ENCODE data around the gene S100A7A. TPM values are rescaled to one million over a fixed set of nuclear protein-coding genes. Genes with fewer than 3 reads are reported as not detected.

The S100A7A gene
- total and polyA plus RNA-seq, 2 donors from 2014 or later, result not detected

GRCh38 chr1:153430561-153430960 is 14.2 kb downstream of the S100A7A start:
- intact Hi-C loops (cut with DNase I), result no loop called here

GRCh38 chr1:153431002-153431401 is 14.7 kb downstream of the S100A7A start:
- TF ChIP-seq, protein P1, sequence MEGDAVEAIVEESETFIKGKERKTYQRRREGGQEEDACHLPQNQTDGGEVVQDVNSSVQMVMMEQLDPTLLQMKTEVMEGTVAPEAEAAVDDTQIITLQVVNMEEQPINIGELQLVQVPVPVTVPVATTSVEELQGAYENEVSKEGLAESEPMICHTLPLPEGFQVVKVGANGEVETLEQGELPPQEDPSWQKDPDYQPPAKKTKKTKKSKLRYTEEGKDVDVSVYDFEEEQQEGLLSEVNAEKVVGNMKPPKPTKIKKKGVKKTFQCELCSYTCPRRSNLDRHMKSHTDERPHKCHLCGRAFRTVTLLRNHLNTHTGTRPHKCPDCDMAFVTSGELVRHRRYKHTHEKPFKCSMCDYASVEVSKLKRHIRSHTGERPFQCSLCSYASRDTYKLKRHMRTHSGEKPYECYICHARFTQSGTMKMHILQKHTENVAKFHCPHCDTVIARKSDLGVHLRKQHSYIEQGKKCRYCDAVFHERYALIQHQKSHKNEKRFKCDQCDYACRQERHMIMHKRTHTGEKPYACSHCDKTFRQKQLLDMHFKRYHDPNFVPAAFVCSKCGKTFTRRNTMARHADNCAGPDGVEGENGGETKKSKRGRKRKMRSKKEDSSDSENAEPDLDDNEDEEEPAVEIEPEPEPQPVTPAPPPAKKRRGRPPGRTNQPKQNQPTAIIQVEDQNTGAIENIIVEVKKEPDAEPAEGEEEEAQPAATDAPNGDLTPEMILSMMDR (IDR thresholded peaks at IDR 0.05; ENCODE audit: borderline replicate concordance, extremely low read depth, insufficient read depth), result no peak
- Histone ChIP-seq H3K9ac (ENCODE audit: low read length in 3 of 3) (no peak overlapping the region), H3K4me3 (ENCODE audit: low read length in 3 of 3) (no peak overlapping the region), H3K36me3 (ENCODE audit: control insufficient read depth in 2 of 3, insufficient read depth in 3 of 3, low read length in 3 of 3) (no peaks in the 10 kb centered on the region), H3K9me3 (ENCODE audit: control insufficient read depth in 2 of 3, insufficient read depth in 1 of 3, low read length in 3 of 3) (no peaks in the 10 kb centered on the region), H3K27ac (ENCODE audit: low read depth in 2 of 2, low read length in 2 of 2) (no peak overlapping the region), H3K4me1 (ENCODE audit: control insufficient read depth in 2 of 3, insufficient read depth in 2 of 3, low read depth in 1 of 3, low read length in 3 of 3) (no peaks in the 10 kb centered on the region), H3K27me3 (ENCODE audit: control insufficient read depth, insufficient read depth, low read length) (no peaks in the 10 kb centered on the region)
- FAIRE-seq (no peak), DNase-seq (no peak)
- intact Hi-C loops (cut with DNase I), result no loop called here

More at GRCh38 chr1:153430561-153430960, 14.2 kb downstream of the S100A7A start:
- no peaks in the 10 kb centered on the region for H3K4me1 ChIP-seq (ENCODE audit: control insufficient read depth in 2 of 3, insufficient read depth in 2 of 3, low read depth in 1 of 3, low read length in 3 of 3)
- H3K9me3 ChIP-seq (ENCODE audit: control insufficient read depth in 2 of 3, insufficient read depth in 1 of 3, low read length in 3 of 3), result no peaks in the 10 kb centered on the region
- DNase-seq (no peak), FAIRE-seq (no peak)
- no peaks in the 10 kb centered on the region for H3K36me3 ChIP-seq (ENCODE audit: control insufficient read depth in 2 of 3, insufficient read depth in 3 of 3, low read length in 3 of 3)
- no peak overlapping the region for H3K9ac ChIP-seq (ENCODE audit: low read length in 3 of 3)
- H3K27me3 ChIP-seq (ENCODE audit: control insufficient read depth, insufficient read depth, low read length), result no peaks in the 10 kb centered on the region
- no peak overlapping the region for H3K27ac ChIP-seq (ENCODE audit: low read depth in 2 of 2, low read length in 2 of 2)
- TF ChIP-seq, protein P1 (IDR thresholded peaks at IDR 0.05; ENCODE audit: borderline replicate concordance, extremely low read depth, insufficient read depth), result no peak
- H3K4me3 ChIP-seq (ENCODE audit: low read length in 3 of 3), result no peak overlapping the region

GRCh38 chr1:153431427-153431826 is 15.1 kb downstream of the S100A7A start:
- Histone ChIP-seq H3K27ac (ENCODE audit: low read depth in 2 of 2, low read length in 2 of 2) (no peak overlapping the region), H3K4me1 (ENCODE audit: control insufficient read depth in 2 of 3, insufficient read depth in 2 of 3, low read depth in 1 of 3, low read length in 3 of 3) (no peaks in the 10 kb centered on the region), H3K27me3 (ENCODE audit: control insufficient read depth, insufficient read depth, low read length) (no peaks in the 10 kb centered on the region), H3K36me3 (ENCODE audit: control insufficient read depth in 2 of 3, insufficient read depth in 3 of 3, low read length in 3 of 3) (no peaks in the 10 kb centered on the region), H3K9me3 (ENCODE audit: control insufficient read depth in 2 of 3, insufficient read depth in 1 of 3, low read length in 3 of 3) (no peaks in the 10 kb centered on the region), H3K4me3 (ENCODE audit: low read length in 3 of 3) (no peak overlapping the region), H3K9ac (ENCODE audit: low read length in 3 of 3) (no peak overlapping the region)
- FAIRE-seq, result no peak
- no peak for DNase-seq
- intact Hi-C loops (cut with DNase I), result no loop called here
- TF ChIP-seq, protein P1 (IDR thresholded peaks at IDR 0.05; ENCODE audit: borderline replicate concordance, extremely low read depth, insufficient read depth), result no peak

GRCh38 chr1:153431928-153432327 is 15.6 kb downstream of the S100A7A start:
- DNase-seq (no peak), FAIRE-seq (no peak)
- Histone ChIP-seq H3K4me1 (ENCODE audit: control insufficient read depth in 2 of 3, insufficient read depth in 2 of 3, low read depth in 1 of 3, low read length in 3 of 3) (no peaks in the 10 kb centered on the region), H3K9ac (ENCODE audit: low read length in 3 of 3) (no peak overlapping the region), H3K27ac (ENCODE audit: low read depth in 2 of 2, low read length in 2 of 2) (no peak overlapping the region), H3K36me3 (ENCODE audit: control insufficient read depth in 2 of 3, insufficient read depth in 3 of 3, low read length in 3 of 3) (no peaks in the 10 kb centered on the region), H3K4me3 (ENCODE audit: low read length in 3 of 3) (no peak overlapping the region), H3K27me3 (ENCODE audit: control insufficient read depth, insufficient read depth, low read length) (no peaks in the 10 kb centered on the region), H3K9me3 (ENCODE audit: control insufficient read depth in 2 of 3, insufficient read depth in 1 of 3, low read length in 3 of 3) (no peaks in the 10 kb centered on the region)
- intact Hi-C loops (cut with DNase I), result no loop called here
- TF ChIP-seq, protein P1 (IDR thresholded peaks at IDR 0.05; ENCODE audit: borderline replicate concordance, extremely low read depth, insufficient read depth), result no peak
